Erythroblast (primary cell): Measurements from ENCODE around the gene ELFN2.

ENCODE experiments used
- GATA1 ChIP-seq: IDR thresholded peaks from 2 replicates; pipeline ENCODE4 v1.6.1; 2011; ENCODE audit warnings: low read depth, mild to moderate bottlenecking, control low read depth, low read length, moderate library complexity
- POLR2A ChIP-seq: IDR thresholded peaks from 2 replicates; pipeline ENCODE4 v1.6.1; 2011; ENCODE audit warnings: mild to moderate bottlenecking, low read length

GRCh38 chr22:37377138-37377537 is 50.1 kb downstream of the ELFN2 start:
- no peak for TF ChIP-seq POLR2A
- no peak for TF ChIP-seq GATA1
